ENCODE data around the gene AFP. TPM values are rescaled to one million over a fixed set of nuclear protein-coding genes. Genes with fewer than 3 reads are reported as not detected.

The AFP gene
- total RNA-seq, 1 donor from 2014 or later: not detected

DNA sequence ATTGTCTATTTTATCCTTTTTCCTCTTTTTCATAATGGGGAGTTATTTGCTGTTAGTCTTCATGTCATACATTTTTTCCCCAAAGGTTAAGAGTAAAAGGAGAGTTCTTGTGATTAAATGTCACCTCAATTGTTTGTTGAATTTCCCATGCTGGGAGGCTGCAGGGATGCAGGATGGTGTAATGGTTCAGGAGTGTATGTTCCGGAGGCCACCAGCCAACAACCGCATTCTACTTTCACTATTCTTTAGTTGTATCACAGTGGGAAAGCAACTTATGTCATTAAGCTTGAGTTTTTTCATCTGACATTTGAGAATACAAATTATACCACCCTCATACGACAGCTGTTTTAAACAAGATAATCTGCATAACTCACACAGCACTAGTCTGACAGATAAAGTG is 15.4 kb downstream of the AFP start:
- intact Hi-C loops (cut with DNase I): no loop called here
- no peak for DNase-seq
- no peak for ATAC-seq (ENCODE audit: poor library complexity)

DNA sequence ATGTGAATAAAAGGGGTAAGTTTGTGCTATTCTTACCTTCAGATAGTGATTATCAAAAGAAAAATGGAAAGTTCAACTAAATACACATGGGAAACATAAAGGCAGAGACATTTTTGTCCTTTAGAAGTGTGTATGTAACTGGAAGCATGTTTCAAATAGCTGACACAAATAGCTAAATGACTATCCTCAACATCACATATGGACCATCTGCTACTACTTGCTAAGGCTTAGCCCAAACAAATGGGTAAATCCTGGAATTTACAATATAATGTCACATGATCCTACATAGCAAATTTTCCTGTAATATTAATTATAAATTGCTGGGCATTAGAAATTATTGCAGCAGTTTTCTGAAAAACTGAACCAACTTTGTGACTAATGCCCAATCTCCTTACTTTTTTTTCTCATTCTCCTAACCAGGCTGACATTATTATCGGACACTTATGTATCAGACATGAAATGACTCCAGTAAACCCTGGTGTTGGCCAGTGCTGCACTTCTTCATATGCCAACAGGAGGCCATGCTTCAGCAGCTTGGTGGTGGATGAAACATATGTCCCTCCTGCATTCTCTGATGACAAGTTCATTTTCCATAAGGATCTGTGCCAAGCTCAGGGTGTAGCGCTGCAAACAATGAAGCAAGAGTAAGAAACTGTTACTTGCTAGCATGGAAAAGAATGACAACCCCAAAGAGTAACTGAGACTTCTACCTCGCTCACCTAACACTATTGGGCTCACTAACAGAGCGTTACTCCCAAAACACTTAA is 16.1 kb downstream of the AFP start:
- ATAC-seq (ENCODE audit: poor library complexity) (no peak), DNase-seq (peak; percentile 10)
- intact Hi-C loops (cut with DNase I): no loop called here

DNA sequence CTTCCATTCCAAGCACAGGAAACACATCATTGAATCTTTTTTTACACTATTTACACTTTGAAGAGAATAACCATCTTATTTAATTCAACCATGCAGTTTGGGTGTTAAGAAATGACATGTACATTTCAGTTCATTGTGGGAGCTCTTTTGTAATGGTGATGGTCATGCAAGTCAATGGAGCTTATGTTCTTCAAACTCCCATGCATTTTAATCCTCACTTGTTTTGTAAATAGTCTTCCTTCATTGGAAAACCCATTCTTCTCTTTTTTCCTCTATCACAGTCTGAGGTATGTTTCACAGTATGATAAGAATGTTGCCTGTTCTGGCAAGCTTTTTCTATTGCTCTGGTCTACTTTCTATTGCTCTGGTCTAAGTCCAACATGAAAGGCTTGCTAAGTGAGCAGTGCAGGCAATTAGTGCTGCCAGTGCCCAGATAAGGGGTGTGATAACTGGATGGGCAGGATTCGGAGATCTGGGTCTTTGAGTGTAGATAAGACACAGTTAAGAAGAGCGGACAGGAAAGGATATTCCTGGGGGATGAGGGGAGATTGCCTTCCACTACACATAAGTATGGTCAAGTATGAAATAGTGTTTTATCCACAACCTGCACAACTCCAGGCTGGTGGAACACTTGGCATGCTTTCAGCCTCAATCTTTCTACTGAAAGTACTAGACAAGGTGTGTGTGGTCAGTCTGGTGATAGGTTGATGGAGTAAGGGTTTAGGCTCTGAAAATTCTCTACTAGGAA is 17.1 kb downstream of the AFP start:
- DNase-seq: no peak
- intact Hi-C loops (cut with DNase I): no loop called here
- no peak for ATAC-seq (ENCODE audit: poor library complexity)

DNA sequence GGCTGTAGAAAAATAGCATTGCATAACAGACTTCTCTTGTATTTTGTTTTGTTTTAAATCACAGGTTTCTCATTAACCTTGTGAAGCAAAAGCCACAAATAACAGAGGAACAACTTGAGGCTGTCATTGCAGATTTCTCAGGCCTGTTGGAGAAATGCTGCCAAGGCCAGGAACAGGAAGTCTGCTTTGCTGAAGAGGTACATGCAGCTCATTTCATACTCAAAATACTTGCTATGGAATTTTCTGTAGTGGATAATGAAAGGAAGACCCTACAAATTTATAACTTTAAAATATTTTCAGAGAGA is 17.6 kb downstream of the AFP start:
- intact Hi-C loops (cut with DNase I): no loop called here
- no peak for ATAC-seq (ENCODE audit: poor library complexity)

DNA sequence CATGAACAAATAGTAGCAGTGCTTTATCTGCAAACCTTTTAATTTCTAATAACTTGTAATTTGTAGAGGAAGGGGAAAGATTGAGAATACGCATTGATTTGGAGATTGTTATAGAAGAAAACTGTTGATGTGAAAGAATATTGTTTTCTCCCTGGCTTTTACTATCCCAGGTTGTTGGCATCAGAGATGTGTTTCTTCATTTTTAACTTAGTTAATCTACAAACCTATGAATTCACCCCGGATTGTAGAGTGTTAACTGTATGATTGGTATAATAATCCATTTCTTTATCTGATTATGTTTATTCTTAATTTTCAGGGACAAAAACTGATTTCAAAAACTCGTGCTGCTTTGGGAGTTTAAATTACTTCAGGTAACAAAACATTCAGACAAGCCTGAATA is 18.9 kb downstream of the AFP start:
- DNase-seq (no peak), ATAC-seq (ENCODE audit: poor library complexity) (no peak)
- intact Hi-C loops (cut with DNase I): no loop called here

More for the DNA sequence above, 17.6 kb downstream of the AFP start:
- DNase-seq: no peak

DNA sequence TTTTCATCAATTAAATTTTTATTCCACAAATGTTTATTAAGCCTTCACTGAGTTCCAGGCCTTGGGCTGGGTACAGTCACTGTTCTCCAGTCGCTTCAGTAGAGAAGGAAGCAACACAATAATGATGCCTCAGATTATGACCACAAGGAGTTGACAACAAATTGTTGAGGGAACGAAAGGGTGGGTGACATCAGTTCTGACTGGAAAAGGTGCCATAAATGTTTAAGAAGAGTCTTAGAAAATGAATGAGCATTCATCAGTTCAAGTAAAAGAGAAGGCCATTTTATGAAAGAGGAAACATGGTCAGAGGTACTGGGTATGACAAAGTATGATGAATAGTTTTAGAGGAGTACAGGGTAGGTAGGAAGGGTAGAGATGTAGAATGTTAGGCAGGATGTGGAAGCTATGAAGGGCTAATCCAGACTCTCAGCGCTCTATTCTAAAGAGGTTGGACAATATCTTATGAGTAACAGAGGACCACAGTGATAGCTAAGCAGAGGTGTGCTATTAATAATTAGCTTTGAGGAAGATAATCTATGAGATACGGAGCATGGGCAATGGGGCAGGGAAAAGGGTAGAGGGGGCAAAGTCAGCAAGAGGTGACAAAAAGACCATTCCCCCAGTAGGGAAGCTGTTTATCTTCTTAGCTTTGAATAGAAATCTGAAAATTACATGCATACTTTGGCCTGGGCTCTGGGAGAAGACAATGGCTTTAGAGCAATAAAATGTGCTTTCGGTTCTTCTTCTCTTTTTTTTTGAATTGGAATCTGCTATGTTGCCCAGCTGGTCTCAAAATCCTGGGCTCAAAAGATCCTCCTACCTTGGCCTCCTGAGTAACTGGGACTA is 20.4 kb downstream of the AFP start:
- intact Hi-C loops (cut with DNase I): no loop called here
- ATAC-seq (ENCODE audit: poor library complexity): no peak

DNA sequence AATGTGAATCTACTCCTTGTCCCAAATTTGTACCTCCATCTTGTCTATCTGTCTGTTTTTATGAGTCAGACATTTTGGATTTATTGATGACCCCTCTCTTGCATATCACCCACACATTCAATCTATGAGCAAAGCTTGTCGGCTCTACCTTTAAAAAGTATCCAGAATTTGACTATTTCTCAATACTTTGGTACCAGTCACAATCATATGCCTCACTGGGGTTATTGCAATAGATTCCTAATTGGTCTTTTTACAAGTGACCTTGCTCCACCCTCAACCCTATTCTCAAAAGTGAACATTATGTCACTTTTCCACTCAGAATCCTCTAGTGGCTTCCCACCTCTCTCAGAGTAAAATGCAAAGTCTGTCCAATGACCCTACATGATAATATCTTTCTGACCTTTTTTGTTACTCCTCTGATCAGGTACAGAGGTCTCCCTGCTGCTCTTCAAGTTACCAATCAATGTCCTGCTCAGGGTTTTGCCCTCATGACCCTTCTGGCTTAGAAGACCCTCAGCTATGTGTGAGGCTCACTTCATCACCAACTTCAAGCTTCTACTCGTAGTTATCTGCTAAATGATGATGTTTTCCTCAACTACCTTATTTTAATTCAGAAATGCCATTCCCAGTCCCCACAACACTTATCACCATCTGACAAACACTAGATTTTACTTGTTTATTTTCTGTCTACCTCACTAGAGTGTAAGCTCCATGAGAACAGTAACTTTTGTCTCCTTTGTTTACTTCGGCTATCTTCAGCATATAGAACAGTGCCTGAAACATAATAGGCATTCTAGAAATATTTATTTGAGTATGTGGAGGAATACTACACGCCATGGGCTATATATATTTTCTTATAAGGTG is 22.4 kb downstream of the AFP start:
- DNase-seq (no peak), ATAC-seq (ENCODE audit: poor library complexity) (no peak)
- intact Hi-C loops (cut with DNase I): no loop called here

More for the DNA sequence above, 20.4 kb downstream of the AFP start:
- DNase-seq: no peak

DNA sequence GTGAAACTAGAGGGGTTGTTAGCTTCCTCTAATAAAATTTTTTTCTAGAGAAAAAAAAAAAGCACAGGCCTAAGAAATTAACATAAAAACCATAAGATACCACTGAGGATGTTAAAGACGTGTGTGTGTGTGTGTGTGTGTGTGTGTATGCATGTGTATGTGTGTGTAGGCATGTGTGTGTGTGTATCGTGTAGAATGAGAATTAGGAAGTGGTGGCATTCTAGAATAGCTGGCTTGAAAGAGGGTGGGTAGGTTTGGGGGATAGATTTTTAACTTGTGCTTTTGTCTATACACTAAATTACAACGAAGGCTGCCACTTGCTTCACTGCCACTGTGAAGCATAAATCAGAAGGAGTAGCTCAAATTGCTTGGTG is 23.0 kb downstream of the AFP start:
- ATAC-seq (ENCODE audit: poor library complexity) (no peak), DNase-seq (no peak)
- intact Hi-C loops (cut with DNase I): no loop called here

DNA sequence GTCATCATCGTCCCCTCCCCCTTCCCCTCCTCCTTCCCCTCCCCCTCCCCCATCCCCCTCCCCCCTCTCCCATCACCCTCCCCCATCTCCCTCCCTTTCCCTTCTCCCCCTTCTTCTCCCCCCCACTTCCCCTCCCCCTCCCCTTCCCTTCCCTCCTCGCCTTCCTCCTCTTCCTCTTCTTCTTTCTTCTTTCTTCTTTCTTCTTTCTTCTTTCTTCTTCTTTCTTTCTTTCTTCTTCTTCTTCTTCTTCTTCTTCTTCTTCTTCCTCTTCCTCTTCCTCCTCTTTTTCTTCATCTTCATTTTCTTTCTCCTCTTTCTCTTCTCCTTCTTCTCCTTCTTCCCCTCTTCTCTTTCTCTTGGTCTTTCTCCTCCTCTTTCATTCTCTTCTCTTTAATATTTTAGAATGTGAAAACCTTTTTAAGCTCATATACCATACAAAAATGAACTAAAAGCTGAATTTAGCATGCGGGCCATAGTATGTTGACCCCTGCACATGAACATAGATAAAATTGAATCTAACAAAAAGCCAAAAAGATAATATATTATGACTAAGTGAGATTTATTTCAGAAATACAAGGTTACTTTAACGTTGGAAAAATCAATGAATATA is 25.0 kb downstream of the AFP start:
- no peak for DNase-seq
- no peak for ATAC-seq (ENCODE audit: poor library complexity)
- intact Hi-C loops (cut with DNase I): no loop called here

DNA sequence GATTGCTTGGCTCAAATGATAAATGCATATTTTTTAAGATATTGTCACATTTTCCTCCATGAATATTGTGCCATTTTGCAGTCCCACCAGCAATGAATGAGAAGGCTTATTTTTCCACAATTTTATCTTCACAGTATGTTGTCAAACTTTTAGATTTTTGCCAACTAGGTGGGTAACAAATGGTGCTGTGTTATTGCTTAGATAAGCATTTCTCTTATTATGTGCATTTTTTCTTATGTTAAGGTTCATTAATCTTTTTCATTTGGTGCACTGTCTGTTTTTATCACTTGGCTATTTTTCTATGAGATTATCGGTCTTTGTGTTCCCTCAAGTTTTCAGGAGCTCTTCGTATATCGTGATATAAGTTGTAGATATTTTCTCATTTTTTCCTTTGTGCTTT is 32.1 kb downstream of the AFP start:
- intact Hi-C loops (cut with DNase I): no loop called here
- ATAC-seq (ENCODE audit: poor library complexity): no peak
- DNase-seq: no peak

DNA sequence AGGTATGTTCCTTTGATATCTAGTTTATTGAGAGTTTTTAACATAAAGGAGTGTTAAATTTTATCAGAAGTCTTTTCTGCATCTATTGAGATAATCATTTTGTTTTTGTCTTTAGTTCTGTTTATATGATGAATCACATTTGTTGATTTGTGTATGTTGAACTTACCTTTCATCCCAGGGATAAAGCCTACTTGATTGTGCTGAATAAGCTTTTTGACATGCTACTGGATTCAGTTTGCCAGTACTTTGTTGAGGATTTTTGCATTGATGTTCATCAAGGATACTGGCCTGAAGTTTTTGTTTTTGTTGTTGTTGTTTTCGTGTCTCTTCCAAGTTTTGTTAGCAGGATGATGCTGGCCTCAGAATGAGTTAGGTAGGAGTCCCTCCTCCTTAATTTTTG is 34.7 kb downstream of the AFP start:
- DNase-seq (no peak), ATAC-seq (ENCODE audit: poor library complexity) (no peak)
- intact Hi-C loops (cut with DNase I): no loop called here

DNA sequence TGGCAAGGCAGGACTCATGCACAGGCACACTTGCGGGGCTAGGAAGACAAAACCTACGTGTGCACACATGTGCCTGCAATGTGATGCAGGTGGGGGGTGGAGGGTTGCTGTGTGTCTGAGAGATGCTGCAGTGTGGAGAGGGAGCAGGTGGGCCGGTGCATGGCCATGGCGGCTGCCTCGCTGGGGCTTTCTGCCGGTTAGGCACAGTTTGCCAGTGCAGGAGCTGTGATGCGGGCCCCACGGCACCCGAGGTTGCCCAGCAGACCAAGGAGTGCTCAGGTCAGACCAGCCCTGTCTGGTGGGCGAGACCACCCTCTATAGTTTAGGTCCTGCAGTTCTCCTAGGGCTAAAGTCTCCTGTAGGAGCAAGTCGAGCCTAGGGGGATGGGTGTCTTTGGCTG is 41.2 kb downstream of the AFP start:
- intact Hi-C loops (cut with DNase I): no loop called here
- DNase-seq (peak; percentile 38), ATAC-seq (ENCODE audit: poor library complexity) (no peak)

DNA sequence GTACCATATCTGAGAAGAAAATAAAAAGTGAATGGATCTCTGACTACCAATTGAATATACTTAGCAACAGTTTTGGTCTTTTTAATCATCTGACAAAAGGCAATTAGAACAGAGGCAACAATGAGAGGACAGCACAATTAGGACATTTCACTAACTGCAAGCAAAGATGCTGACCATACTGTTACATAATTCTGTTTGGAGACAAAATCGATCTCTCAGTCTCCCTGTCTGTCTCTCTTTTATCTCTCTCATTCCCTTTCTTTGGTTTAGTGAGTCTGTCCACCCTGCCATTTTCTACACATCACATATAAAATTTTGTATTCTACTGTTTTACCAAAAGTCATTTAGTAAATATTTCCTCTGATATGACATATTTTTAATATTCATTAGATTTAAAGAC is 43.3 kb downstream of the AFP start:
- no peak for ATAC-seq (ENCODE audit: poor library complexity)
- no peak for DNase-seq
- intact Hi-C loops (cut with DNase I): no loop called here

DNA sequence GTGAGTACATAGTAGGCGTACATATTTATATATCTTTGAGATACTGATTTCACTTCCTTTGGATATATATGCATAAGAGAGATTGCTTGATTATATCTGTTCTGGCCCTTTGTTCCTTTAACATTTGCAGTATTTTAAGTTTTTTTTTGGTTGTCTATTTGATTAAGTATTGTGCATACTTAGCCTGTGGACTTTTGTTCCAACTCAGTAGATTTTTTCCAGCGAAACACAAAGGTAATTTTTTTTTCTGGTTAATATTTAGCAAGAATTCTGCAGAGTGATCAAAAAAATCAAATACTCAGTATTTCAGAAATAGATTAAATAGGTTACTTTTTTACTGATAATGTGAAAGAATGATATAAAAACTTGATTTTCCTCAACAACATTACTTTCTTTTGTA is 45.3 kb downstream of the AFP start, which contains the start of gene AFM:
Gene AFM, plus strand, starts transcription at position 388 of the 400 bp plus-strand sequence. CDS start 31 bp downstream, outside the sequence.
- intact Hi-C loops (cut with DNase I): no loop called here
- ATAC-seq (ENCODE audit: poor library complexity) (no peak), DNase-seq (no peak)

DNA sequence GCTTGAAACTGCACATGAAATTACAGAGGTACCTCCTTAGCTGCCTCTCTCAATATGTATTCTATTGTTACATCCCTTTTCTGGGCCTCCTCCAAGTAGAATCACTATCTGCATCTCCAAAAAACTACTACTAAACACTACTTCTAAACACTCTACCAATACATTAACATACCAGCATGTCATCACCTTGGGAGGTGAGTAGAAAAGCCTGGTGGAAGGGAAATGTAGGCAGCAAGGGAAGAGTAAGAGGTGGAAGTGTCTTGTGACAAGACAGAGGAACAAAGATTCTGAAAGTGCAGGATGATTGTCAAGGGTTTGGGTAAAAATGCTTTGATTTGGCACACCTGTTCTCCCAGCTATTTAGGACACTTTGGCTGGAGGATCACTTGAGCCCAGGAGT is 49.1 kb downstream of the AFP start:
- no peak for ATAC-seq (ENCODE audit: poor library complexity)
- DNase-seq: no peak
- intact Hi-C loops (cut with DNase I): no loop called here

DNA sequence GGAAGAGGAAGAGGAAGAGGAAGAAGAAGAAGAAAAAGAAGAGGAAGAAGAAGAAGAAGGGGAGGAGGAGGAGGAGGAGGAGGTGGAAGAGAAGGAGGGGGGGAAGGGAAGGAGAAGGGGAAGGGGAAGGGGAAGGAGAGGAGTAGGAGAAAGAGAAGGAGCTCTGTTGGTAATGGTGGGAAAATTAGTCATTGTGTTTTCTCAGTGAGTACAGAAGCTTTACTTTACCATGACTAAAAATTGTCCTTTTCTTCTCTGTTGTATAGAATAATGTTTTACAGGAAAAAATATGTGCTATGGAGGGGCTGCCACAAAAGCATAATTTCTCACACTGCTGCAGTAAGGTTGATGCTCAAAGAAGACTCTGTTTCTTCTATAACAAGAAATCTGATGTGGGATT is 49.6 kb downstream of the AFP start:
- no peak for ATAC-seq (ENCODE audit: poor library complexity)
- intact Hi-C loops (cut with DNase I): no loop called here

DNA sequence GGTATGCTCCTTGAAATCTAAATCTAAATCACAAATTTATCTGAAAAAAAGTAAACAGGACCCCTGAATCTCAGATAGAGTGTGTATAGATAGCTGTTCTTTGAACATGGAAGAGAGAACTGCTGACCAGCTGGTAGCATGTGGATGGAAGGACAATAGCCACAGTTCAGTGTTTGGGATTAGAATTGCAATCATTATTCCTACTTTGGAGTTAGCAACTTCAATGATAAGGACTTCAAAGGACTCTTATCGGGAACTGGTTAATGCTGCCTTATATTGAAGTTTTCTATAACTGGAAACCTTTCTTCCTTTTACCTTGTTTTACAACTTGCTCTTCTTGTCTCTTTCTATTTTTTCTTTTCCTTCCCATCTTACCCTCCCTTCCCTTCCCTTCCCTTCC is 50.5 kb downstream of the AFP start:
- intact Hi-C loops (cut with DNase I): no loop called here
- DNase-seq: no peak

More for the DNA sequence above, 49.6 kb downstream of the AFP start:
- DNase-seq: no peak

DNA sequence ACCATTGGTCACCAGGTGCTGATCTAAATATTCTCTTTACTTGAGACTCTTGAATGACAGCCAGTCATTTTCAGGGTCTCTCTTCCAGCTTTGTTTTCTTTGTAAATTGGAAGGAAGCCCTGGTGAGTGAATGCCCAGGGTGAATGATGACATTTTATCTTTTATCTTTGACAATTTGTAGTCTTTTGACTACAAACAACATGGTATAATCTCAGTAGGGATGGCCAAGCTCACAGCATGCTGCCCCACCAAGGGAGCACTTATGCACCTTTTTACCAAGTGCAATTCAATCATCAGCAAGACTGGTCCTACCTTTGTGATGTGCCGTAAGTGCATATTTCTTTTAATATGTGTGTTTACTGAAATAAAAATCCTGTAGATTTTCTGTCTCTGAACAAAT is 51.2 kb downstream of the AFP start:
- DNase-seq (no peak), ATAC-seq (ENCODE audit: poor library complexity) (no peak)
- intact Hi-C loops (cut with DNase I): no loop called here

More for the DNA sequence above, 50.5 kb downstream of the AFP start:
- ATAC-seq (ENCODE audit: poor library complexity): no peak

All from Right ventricle myocardium superior (tissue), 1 donor.